ENCODE measurements around the gene CFHR4.
"Not testable (repeated sequence)": the region's sequence is repeated elsewhere in the genome, so short reads cannot be mapped to it uniquely, and the experiment has no call there.

- TF ChIP-seq CTCF (IDR thresholded peaks at IDR 0.05; ENCODE audit: low read depth, low read length, poor library complexity, severe bottlenecking); EZH2phosphoT487 (IDR thresholded peaks at IDR 0.05; ENCODE audit: borderline replicate concordance, low read length): not testable (repeated sequence)
Measured at GRCh38 chr1:196912283-196912682, 24.4 kb downstream of the CFHR4 start.

Data from DOHH2 (cell line).